GM13976 (cell line): ENCODE data around the gene CENPT.
A peak's percentile ranks its signal among the peaks of the same experiment; 100 is the strongest.

Experiments used
- DNase-seq: peaks from one replicate; pipeline ENCODE4 v3.0.0; 2012; ENCODE audit warnings: low spot score
- CTCF ChIP-seq: IDR thresholded peaks from 2 replicates; pipeline ENCODE4 v1.5.1; 2012; ENCODE audit warnings: borderline replicate concordance, mild to moderate bottlenecking; ENCODE audit not compliant: insufficient read depth; ENCODE audit errors: extremely low read depth, missing control alignments, control extremely low read depth
- in situ Hi-C: fragments of 300-500 bp; cut with MboI; formaldehyde crosslinking; loops from one replicate; pipeline ENCODE4 v1.12.0; 2022; ENCODE audit warnings: low sequenced_read_pairs, mixed read lengths, inconsistent platforms; ENCODE audit not compliant: unreplicated experiment

The CENPT gene

GRCh38 chr16:67833415-67834241 lies 13.9 kb downstream of the CENPT start:
- in situ Hi-C loops, result no loop called here
- peak; percentile 99 for DNase-seq
- no peak for TF ChIP-seq CTCF

- in situ Hi-C loops, result no loop called here
- TF ChIP-seq CTCF, result no peak
- DNase-seq, result no peak
Observed at GRCh38 chr16:67833030-67833414, 14.5 kb downstream of the CENPT start.

- no peak for DNase-seq
- in situ Hi-C loops, result no loop called here
Observed at GRCh38 chr16:67828651-67829050, 18.8 kb downstream of the CENPT start.

GRCh38 chr16:67825906-67826305 lies 21.6 kb downstream of the CENPT start:
- DNase-seq, result no peak
- TF ChIP-seq CTCF, result no peak
- in situ Hi-C loops, result no loop called here

More at GRCh38 chr16:67828651-67829050, 18.8 kb downstream of the CENPT start:
- no peak for TF ChIP-seq CTCF

GRCh38 chr16:67825119-67825518 lies 22.4 kb downstream of the CENPT start:
- no peak for TF ChIP-seq CTCF
- in situ Hi-C loops, result no loop called here

GRCh38 chr16:67822511-67822910 lies 25.0 kb downstream of the CENPT start:
- in situ Hi-C loops, result loop anchor here (25.0 kb wide), 1 partner anchor 285 kb away; the partner anchor contains the start of gene RIPOR1
- no peak for TF ChIP-seq CTCF
- DNase-seq, result no peak

More at GRCh38 chr16:67825119-67825518, 22.4 kb downstream of the CENPT start:
- no peak for DNase-seq
